ENCODE data around the gene CA11. TPM values are rescaled to one million over a fixed set of nuclear protein-coding genes. Genes with fewer than 3 reads are reported as not detected.

Gene CA11
- total RNA-seq, 1 experiment from 2014 or later = 2.1 TPM

DNA sequence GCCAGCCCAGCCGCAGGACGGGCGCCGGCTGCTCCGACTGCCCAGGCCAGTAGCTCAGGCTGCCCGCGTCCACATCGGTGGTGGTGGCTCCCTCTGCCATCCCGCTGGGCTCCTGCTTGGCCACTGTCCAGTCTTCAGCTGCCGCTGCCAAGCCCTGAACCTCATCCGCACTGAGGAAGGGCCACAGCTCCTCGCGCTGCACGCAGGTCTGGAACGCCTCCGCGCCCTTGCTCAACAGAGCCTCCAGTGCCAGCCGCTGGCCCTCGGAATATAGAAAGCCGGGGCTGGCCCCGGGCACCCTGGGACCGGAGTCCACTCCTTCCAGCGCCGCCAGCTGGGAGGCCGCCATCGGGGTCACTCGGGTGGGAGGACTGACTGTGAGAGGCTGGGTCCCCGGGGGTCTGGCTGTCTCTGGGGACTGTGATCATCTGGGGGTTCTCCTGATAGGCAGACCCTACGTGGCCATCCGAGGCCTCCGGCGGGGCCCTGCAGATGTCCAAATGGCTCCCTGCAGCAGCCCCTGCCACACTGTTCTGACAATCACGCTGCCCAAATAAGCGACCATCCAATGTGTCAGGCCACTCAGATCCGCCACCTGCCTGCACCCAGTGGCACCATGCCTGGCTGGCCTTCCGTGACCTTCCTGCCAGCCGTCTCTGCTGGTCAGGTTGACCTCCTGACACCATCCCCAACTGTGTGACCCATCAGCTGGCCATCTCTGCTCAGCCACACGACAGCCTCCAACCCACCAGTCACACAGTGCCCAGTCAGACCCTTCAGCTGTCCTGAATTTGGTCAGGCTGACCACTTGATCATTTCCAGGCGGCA, 32.7 kb downstream of the CA11 start:
- Mint-ChIP-seq H3K9me3 (ENCODE audit: low read depth, unreplicated experiment) (no peaks in the 10 kb centered on the region), H3K27ac (ENCODE audit: unreplicated experiment) (peak overlapping the region; percentile 100)

GRCh38 chr19:48611872-48612271, 34.1 kb downstream of the CA11 start:
- BruUV-seq (replicated peaks) = no TSS peak
- intact Hi-C loops (cut with micrococcal nuclease; ENCODE audit: unreplicated experiment) = no loop called here
- TF ChIP-seq, protein P1, sequence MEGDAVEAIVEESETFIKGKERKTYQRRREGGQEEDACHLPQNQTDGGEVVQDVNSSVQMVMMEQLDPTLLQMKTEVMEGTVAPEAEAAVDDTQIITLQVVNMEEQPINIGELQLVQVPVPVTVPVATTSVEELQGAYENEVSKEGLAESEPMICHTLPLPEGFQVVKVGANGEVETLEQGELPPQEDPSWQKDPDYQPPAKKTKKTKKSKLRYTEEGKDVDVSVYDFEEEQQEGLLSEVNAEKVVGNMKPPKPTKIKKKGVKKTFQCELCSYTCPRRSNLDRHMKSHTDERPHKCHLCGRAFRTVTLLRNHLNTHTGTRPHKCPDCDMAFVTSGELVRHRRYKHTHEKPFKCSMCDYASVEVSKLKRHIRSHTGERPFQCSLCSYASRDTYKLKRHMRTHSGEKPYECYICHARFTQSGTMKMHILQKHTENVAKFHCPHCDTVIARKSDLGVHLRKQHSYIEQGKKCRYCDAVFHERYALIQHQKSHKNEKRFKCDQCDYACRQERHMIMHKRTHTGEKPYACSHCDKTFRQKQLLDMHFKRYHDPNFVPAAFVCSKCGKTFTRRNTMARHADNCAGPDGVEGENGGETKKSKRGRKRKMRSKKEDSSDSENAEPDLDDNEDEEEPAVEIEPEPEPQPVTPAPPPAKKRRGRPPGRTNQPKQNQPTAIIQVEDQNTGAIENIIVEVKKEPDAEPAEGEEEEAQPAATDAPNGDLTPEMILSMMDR (IDR thresholded peaks at IDR 0.05; ENCODE audit: unreplicated experiment) = no peak
- H3K9me3 Mint-ChIP-seq (ENCODE audit: low read depth, unreplicated experiment) = no peaks in the 10 kb centered on the region
- DNase-seq = no peak
- no peak overlapping the region for H3K27ac Mint-ChIP-seq (ENCODE audit: unreplicated experiment)
- CTCF ChIA-PET = no interaction called here
- no peaks in the 10 kb centered on the region for H3K27me3 Mint-ChIP-seq (ENCODE audit: unreplicated experiment)
- no peak overlapping the region for H3K4me3 Mint-ChIP-seq (ENCODE audit: low read depth, unreplicated experiment)
- peaks cover 45% of the 10 kb centered on the region for H3K36me3 Mint-ChIP-seq (ENCODE audit: insufficient read depth, unreplicated experiment)
- peaks cover 37% of the 10 kb centered on the region for H3K4me1 Mint-ChIP-seq (ENCODE audit: low read depth, unreplicated experiment)

More for the DNA sequence above, 32.7 kb downstream of the CA11 start:
- no TSS peak for BruUV-seq (replicated peaks)
- H3K36me3 Mint-ChIP-seq (ENCODE audit: insufficient read depth, unreplicated experiment) = peaks cover 58% of the 10 kb centered on the region
- TF ChIP-seq, protein P1 (IDR thresholded peaks at IDR 0.05; ENCODE audit: unreplicated experiment) = no peak
- no peaks in the 10 kb centered on the region for H3K27me3 Mint-ChIP-seq (ENCODE audit: unreplicated experiment)
- CTCF ChIA-PET = interaction anchor here (0.5 to 1.2 kb wide), 2 partner anchors 292 to 332 kb away, joined by 3 to 4 read pairs; no protein-coding TSS in a partner anchor
- peak; percentile 50 for DNase-seq
- intact Hi-C loops (cut with micrococcal nuclease; ENCODE audit: unreplicated experiment) = no loop called here
- peaks cover 43% of the 10 kb centered on the region for H3K4me1 Mint-ChIP-seq (ENCODE audit: low read depth, unreplicated experiment)
- H3K4me3 Mint-ChIP-seq (ENCODE audit: low read depth, unreplicated experiment) = peak overlapping the region; percentile 94

- no TSS peak for BruUV-seq (replicated peaks)
- Mint-ChIP-seq H3K4me3 (ENCODE audit: low read depth, unreplicated experiment) (no peak overlapping the region), H3K27me3 (ENCODE audit: unreplicated experiment) (no peaks in the 10 kb centered on the region), H3K9me3 (ENCODE audit: low read depth, unreplicated experiment) (no peaks in the 10 kb centered on the region), H3K4me1 (ENCODE audit: low read depth, unreplicated experiment) (peaks cover 14% of the 10 kb centered on the region), H3K27ac (ENCODE audit: unreplicated experiment) (no peak overlapping the region), H3K36me3 (ENCODE audit: insufficient read depth, unreplicated experiment) (peaks cover 22% of the 10 kb centered on the region)
- intact Hi-C loops (cut with micrococcal nuclease; ENCODE audit: unreplicated experiment) = no loop called here
- CTCF ChIA-PET = interaction anchor here (0.6 to 1.8 kb wide), 7 partner anchors 9 to 276 kb away, joined by 3 to 13 read pairs (median 5); partner anchors contain the start of genes RPL18 and SPHK2
- TF ChIP-seq, protein P1 (IDR thresholded peaks at IDR 0.05; ENCODE audit: unreplicated experiment) = no peak
- no peak for DNase-seq
Measured at GRCh38 chr19:48609571-48610108, 36.3 kb downstream of the CA11 start.

- TF ChIP-seq, protein P1 (IDR thresholded peaks at IDR 0.05; ENCODE audit: unreplicated experiment) = peak; percentile 54
- H3K4me3 Mint-ChIP-seq (ENCODE audit: low read depth, unreplicated experiment) = no peak overlapping the region
Measured at GRCh38 chr19:48608798-48609263, 37.2 kb downstream of the CA11 start.

More at GRCh38 chr19:48608798-48609263, 37.2 kb downstream of the CA11 start:
- Mint-ChIP-seq H3K4me1 (ENCODE audit: low read depth, unreplicated experiment) (peaks cover 6% of the 10 kb centered on the region), H3K27ac (ENCODE audit: unreplicated experiment) (no peak overlapping the region), H3K36me3 (ENCODE audit: insufficient read depth, unreplicated experiment) (peaks cover 14% of the 10 kb centered on the region), H3K27me3 (ENCODE audit: unreplicated experiment) (no peaks in the 10 kb centered on the region), H3K9me3 (ENCODE audit: low read depth, unreplicated experiment) (no peaks in the 10 kb centered on the region)
- intact Hi-C loops (cut with micrococcal nuclease; ENCODE audit: unreplicated experiment) = no loop called here
- BruUV-seq (replicated peaks) = no TSS peak
- DNase-seq = peak; percentile 66
- CTCF ChIA-PET = interaction anchor here (0.6 to 1.8 kb wide), 17 partner anchors 8 to 438 kb away, joined by 3 to 13 read pairs (median 4); partner anchors contain the start of genes KDELR1, RPL18, SPHK2 and ZSWIM9

All from Calu3 (cell line).